ENCODE results near the gene KMT2A. TPM values are rescaled to one million over a fixed set of nuclear protein-coding genes. Genes with fewer than 3 reads are reported as not detected.

KMT2A gene
- total and polyA plus RNA-seq, 12 donors, result 9.5 to 107 (median 42.5) TPM

GRCh38 chr11:118537409-118537980 lies 101.2 kb downstream of the KMT2A start:
- no peaks in the 10 kb centered on the region for H3K27me3 ChIP-seq
- TF ChIP-seq POLR2A (IDR thresholded peaks at IDR 0.05), result no peak
- no peak for TF ChIP-seq CTCF (IDR thresholded peaks at IDR 0.05)
- intact Hi-C loops (cut with DNase I), result no loop called here
- H3K4me1 ChIP-seq (replicated peaks in 1 of 2), result peaks cover 5 to 15% of the 10 kb centered on the region in 2 donors
- 53 to 71% (median 66%) methylated on average over 5 to 6 of the region's 6 CpGs for WGBS, 4 donors
- H3K36me3 ChIP-seq (replicated peaks in 1 of 2), result peaks cover 0 to 4% of the 10 kb centered on the region in 2 donors
- H3K9me3 ChIP-seq (replicated peaks in 1 of 3), result no peaks in the 10 kb centered on the region
- no peak overlapping the region for H3K4me3 ChIP-seq
- H3K27ac ChIP-seq, result peak overlapping the region in 2 of 5 donors; percentile 70 to 73
- peak in 1 of 7 donors; percentile 44 for DNase-seq

GRCh38 chr11:118544010-118544646 lies 107.8 kb downstream of the KMT2A start:
- no peaks in the 10 kb centered on the region for H3K27me3 ChIP-seq
- H3K9me3 ChIP-seq (replicated peaks in 1 of 3), result no peaks in the 10 kb centered on the region
- 91 to 95% (median 94%) methylated on average over 8 of the region's 8 CpGs for WGBS, 4 donors
- no peak overlapping the region for H3K27ac ChIP-seq
- DNase-seq, result peak in 1 of 7 donors; percentile 3
- TF ChIP-seq CTCF (IDR thresholded peaks at IDR 0.05) (no peak), POLR2A (IDR thresholded peaks at IDR 0.05) (no peak)
- peaks cover 5% of the 10 kb centered on the region in 2 donors for H3K4me1 ChIP-seq (replicated peaks in 1 of 2)
- peaks cover 0 to 19% of the 10 kb centered on the region in 2 donors for H3K36me3 ChIP-seq (replicated peaks in 1 of 2)
- intact Hi-C loops (cut with DNase I), result no loop called here
- no peak overlapping the region for H3K4me3 ChIP-seq

GRCh38 chr11:118544647-118545010 lies 108.3 kb downstream of the KMT2A start:
- peaks cover 5% of the 10 kb centered on the region in 2 donors for H3K4me1 ChIP-seq (replicated peaks in 1 of 2)
- DNase-seq, result no peak
- H3K36me3 ChIP-seq (replicated peaks in 1 of 2), result peaks cover 0 to 19% of the 10 kb centered on the region in 2 donors
- no peak for TF ChIP-seq POLR2A (IDR thresholded peaks at IDR 0.05)
- TF ChIP-seq CTCF (IDR thresholded peaks at IDR 0.05), result no peak
- 68 to 76% (median 74%) methylated on average over 3 of the region's 3 CpGs for WGBS, 4 donors
- no peak overlapping the region for H3K4me3 ChIP-seq
- no peaks in the 10 kb centered on the region for H3K27me3 ChIP-seq
- no peak overlapping the region for H3K27ac ChIP-seq
- no peaks in the 10 kb centered on the region for H3K9me3 ChIP-seq (replicated peaks in 1 of 3)
- intact Hi-C loops (cut with DNase I), result no loop called here

GRCh38 chr11:118545533-118545932 lies 109.2 kb downstream of the KMT2A start:
- no peaks in the 10 kb centered on the region for H3K9me3 ChIP-seq (replicated peaks in 1 of 3)
- no peak overlapping the region for H3K27ac ChIP-seq
- peaks cover 0 to 19% of the 10 kb centered on the region in 2 donors for H3K36me3 ChIP-seq (replicated peaks in 1 of 2)
- DNase-seq, result no peak
- WGBS, 4 donors, result 77 to 94% (median 87%) methylated on average over 5 of the region's 5 CpGs
- TF ChIP-seq CTCF (IDR thresholded peaks at IDR 0.05), result no peak
- TF ChIP-seq POLR2A (IDR thresholded peaks at IDR 0.05), result no peak
- H3K4me3 ChIP-seq, result no peak overlapping the region
- H3K27me3 ChIP-seq, result no peaks in the 10 kb centered on the region
- intact Hi-C loops (cut with DNase I), result no loop called here
- peaks cover under 1 to 3% of the 10 kb centered on the region in 2 donors for H3K4me1 ChIP-seq (replicated peaks in 1 of 2)
